Psoas muscle (tissue), 8 donors: Measurements from ENCODE around the gene TXNL1. TPM values are rescaled to one million over a fixed set of nuclear protein-coding genes. Genes with fewer than 3 reads are reported as not detected.
A peak's percentile ranks its signal among the peaks of the same experiment; 100 is the strongest.
"Not testable (repeated sequence)": the region's sequence is repeated elsewhere in the genome, so short reads cannot be mapped to it uniquely, and the experiment has no call there.

ENCODE experiments used
- ATAC-seq, 4 donors: fragments of 200-7000 bp; cut with Tn5 transposase; one replicate each; pipeline ENCODE4 v1.9.1; 2020; ENCODE audit warnings: moderate library complexity in 3 of 4, mild to moderate bottlenecking in 2 of 4
- DNase-seq, 2 donors: peaks; one replicate each; pipeline ENCODE4 v3.0.0-alpha.2; 2020
- H3K27ac ChIP-seq: fragments of 200-600 bp; one replicate; pipeline ENCODE4 v1.8.0; 2022
- H3K27me3 ChIP-seq, 3 donors: fragments of 200-600 bp in 1 of 3; one replicate each; pipeline versions ENCODE4 v1.6.1 to v1.8.0; 2013 to 2022; ENCODE audit warnings: low read length in 2 of 3, mild to moderate bottlenecking in 2 of 3, moderate library complexity in 1 of 3; ENCODE audit not compliant: insufficient read depth in 3 of 3
- H3K36me3 ChIP-seq, 2 donors: fragments of 200-600 bp in 1 of 2; one replicate each; pipeline versions ENCODE4 v1.6.1 to v1.8.0; 2013 to 2022; ENCODE audit warnings: low read depth in 1 of 2, mild to moderate bottlenecking in 1 of 2, moderate library complexity in 1 of 2; ENCODE audit not compliant: insufficient read depth in 1 of 2
- H3K4me1 ChIP-seq: fragments of 200-600 bp; one replicate; pipeline ENCODE4 v1.8.0; 2022
- H3K4me3 ChIP-seq: fragments of 200-600 bp; one replicate; pipeline ENCODE4 v1.8.0; 2022; ENCODE audit warnings: mild to moderate bottlenecking
- H3K9me3 ChIP-seq: fragments of 200-600 bp; one replicate; pipeline ENCODE4 v1.8.0; 2022
- WGBS, 3 donors: extraction: QIAGEN DNeasy Blood & Tissue Kit; methylation state at CpG; one replicate each; pipeline versions ENCODE4 v1.1.6 to v1.1.7; 2013; 5-methylcytosine and 5-hydroxymethylcytosine counted together
- intact Hi-C, 2 donors: fragments of 100-400 bp; cut with DNase I; formaldehyde crosslinking; loops; one replicate each; pipeline versions ENCODE4 v1.11.0 to v1.14.2; 2022
- polyA plus RNA-seq, 3 donors: library from polyadenylated mRNA; stranded (reverse); fragments of 200-250 nt; gene quantifications; one replicate each; pipeline ENCODE4 v1.2.3, GENCODE V29; 2013
- total RNA-seq, 4 donors: library from RNA; stranded (reverse); fragmentation: NEBNext Ultra II Directional in 2 of 4; extraction: Animal tissue kit (Norgen Biotek cat#: 25700) in 2 of 4; gene quantifications; one replicate each; pipeline versions ENCODE4 v1.2.1 to v1.2.4, GENCODE V29; 2021 to 2023
- TF ChIP-seq, protein P1 (sequence below): fragments of 200-600 bp; IDR thresholded peaks from one replicate; pipeline ENCODE4 v1.8.0; 2022; ENCODE audit warnings: antibody characterized with exemption
- donor health status: healthy with polysubstance abuse.
- donor health status: DM: no; HTN: no; CAD: no; lungs with moderate emphysema.
- donor health status: Bipolar disorder and iron deficiency.
- donor health status: healthy.
- donor health status: DM: yes; HTN: yes; CAD: no.
- donor health status: DM: no; HTN: no; CAD: no.
- donor health status: DM: no; HTN: no; CAD: no.
- donor health status: DM: yes; HTN: yes; CAD: no.

The TXNL1 gene
- total and polyA plus RNA-seq, 7 donors = 116 to 186 (median 134) TPM

DNA sequence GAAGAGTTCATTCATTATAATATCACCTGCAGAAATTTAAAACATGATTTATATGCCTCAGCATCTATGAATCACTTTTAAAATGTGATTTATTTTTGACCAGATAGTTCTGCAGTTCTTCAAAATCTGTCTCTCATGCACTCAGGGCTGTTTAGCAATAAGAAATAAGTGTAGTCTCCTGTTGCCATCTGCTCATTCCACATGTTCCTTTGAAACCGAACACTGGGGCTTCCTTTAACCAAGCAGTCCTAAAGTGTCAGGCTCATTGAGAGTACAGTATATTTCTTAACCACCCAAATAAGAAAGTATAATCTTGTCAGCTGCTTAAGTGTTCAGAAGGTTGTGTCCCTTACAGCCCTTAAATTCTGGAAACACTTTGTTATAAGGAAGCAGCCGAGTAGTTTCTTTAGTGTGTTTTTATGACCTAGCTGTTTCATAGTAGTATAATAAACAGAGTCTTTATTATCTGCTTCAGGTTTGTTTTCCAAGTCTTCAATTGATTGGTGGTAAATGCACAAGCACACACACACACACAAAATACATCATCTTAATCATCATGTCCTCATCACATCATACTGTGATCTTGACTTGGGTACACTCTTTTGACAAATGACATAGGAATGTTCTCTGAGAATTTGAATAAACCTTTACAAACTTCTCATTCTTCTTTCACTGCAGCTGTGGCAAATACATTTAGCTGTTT lies 23.1 kb upstream of the TXNL1 start:
- TF ChIP-seq, protein P1, sequence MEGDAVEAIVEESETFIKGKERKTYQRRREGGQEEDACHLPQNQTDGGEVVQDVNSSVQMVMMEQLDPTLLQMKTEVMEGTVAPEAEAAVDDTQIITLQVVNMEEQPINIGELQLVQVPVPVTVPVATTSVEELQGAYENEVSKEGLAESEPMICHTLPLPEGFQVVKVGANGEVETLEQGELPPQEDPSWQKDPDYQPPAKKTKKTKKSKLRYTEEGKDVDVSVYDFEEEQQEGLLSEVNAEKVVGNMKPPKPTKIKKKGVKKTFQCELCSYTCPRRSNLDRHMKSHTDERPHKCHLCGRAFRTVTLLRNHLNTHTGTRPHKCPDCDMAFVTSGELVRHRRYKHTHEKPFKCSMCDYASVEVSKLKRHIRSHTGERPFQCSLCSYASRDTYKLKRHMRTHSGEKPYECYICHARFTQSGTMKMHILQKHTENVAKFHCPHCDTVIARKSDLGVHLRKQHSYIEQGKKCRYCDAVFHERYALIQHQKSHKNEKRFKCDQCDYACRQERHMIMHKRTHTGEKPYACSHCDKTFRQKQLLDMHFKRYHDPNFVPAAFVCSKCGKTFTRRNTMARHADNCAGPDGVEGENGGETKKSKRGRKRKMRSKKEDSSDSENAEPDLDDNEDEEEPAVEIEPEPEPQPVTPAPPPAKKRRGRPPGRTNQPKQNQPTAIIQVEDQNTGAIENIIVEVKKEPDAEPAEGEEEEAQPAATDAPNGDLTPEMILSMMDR = no peak
- H3K4me3 ChIP-seq = no peak overlapping the region
- no peak overlapping the region for H3K27ac ChIP-seq
- no peaks in the 10 kb centered on the region for H3K9me3 ChIP-seq
- no peaks in the 10 kb centered on the region for H3K27me3 ChIP-seq
- peaks cover 12% of the 10 kb centered on the region for H3K4me1 ChIP-seq
- ATAC-seq (peak; percentile 63 to 95 (median 76)), DNase-seq (no peak)
- no peaks in the 10 kb centered on the region for H3K36me3 ChIP-seq
- intact Hi-C loops = no loop called here
- WGBS, 3 donors = 5 to 18% (median 12%) methylated on average over 2 of the region's 2 CpGs

DNA sequence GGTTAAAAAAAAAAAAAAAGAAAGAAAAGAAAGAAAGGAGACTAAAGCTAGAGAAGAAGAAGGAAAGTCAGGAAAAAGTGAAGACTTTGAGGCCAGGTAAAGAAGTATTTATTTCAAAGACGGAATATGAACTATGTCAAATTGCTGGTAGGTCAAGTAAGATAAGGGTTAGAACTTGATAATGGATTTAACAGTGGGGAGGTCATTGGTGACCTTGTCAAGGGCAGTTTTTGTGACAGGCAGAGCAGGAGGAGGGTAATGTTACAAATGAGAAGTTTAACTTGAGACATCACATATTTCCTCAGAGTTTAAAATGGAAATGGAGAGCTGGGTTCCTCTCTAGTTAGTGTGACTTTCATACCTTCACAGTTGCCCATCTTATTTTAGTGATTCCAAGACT lies 22.3 kb upstream of the TXNL1 start:
- H3K4me3 ChIP-seq = no peak overlapping the region
- intact Hi-C loops = no loop called here
- peaks cover 12% of the 10 kb centered on the region for H3K4me1 ChIP-seq
- ATAC-seq (peak in 1 of 4 donors; percentile 49), DNase-seq (no peak)
- no peak overlapping the region for H3K27ac ChIP-seq
- TF ChIP-seq, protein P1 = no peak
- H3K9me3 ChIP-seq = no peaks in the 10 kb centered on the region
- no peaks in the 10 kb centered on the region for H3K27me3 ChIP-seq
- H3K36me3 ChIP-seq = no peaks in the 10 kb centered on the region
- 60 to 93% (median 85%) methylated on average over 1 of the region's 1 CpG for WGBS, 3 donors

DNA sequence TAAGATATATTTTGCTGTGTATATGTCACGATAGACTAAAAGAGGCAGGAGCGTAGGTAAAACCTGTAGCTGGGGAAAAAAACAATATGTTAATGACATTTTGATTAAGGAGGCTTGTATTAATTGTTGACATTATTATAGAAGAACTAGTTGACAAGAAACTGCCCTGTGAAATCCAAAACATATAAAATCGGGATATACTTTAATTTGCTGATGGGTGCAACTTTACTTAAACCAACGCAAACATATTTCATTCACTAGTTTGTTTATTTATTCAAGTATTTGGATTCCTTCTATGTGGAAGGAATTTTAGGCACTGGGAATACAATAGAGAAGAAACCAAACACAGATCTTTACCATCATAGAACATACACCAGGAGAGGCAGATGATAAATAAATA lies 20.7 kb upstream of the TXNL1 start:
- no peak overlapping the region for H3K27ac ChIP-seq
- TF ChIP-seq, protein P1 = no peak
- DNase-seq = no peak
- intact Hi-C loops = no loop called here
- ATAC-seq = no peak
- H3K4me3 ChIP-seq = no peak overlapping the region
- 97 to 99% (median 98%) methylated on average over 4 of the region's 4 CpGs for WGBS, 3 donors
- H3K36me3 ChIP-seq = no peaks in the 10 kb centered on the region
- H3K9me3 ChIP-seq = no peaks in the 10 kb centered on the region
- H3K4me1 ChIP-seq = peaks cover 12% of the 10 kb centered on the region
- no peaks in the 10 kb centered on the region for H3K27me3 ChIP-seq

DNA sequence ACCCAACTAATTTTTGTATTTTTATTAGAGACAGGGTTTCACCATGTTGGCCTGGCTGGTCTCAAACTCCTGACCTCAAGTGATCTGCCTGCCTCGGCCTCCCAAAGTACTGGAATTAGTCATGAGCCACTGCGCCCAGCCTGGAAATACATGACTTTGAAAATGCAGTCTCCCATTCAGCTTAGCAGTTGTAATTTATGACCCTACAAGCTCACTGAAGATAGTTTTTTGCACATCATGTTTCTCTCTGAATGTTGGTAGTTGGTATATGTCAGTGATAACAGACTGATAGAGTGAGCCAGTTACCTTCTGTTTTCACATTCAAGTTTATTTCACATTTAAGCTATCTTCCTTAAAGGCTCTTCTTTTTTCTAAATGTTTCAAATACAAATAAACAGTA lies 19.9 kb upstream of the TXNL1 start:
- Histone ChIP-seq H3K4me3 (no peak overlapping the region), H3K9me3 (no peaks in the 10 kb centered on the region), H3K36me3 (no peaks in the 10 kb centered on the region), H3K27me3 (no peaks in the 10 kb centered on the region), H3K27ac (no peak overlapping the region), H3K4me1 (peaks cover 12% of the 10 kb centered on the region)
- DNase-seq (no peak), ATAC-seq (no peak)
- TF ChIP-seq, protein P1 = no peak
- 89 to 96% (median 92%) methylated on average over 2 of the region's 2 CpGs for WGBS, 3 donors
- intact Hi-C loops = no loop called here

DNA sequence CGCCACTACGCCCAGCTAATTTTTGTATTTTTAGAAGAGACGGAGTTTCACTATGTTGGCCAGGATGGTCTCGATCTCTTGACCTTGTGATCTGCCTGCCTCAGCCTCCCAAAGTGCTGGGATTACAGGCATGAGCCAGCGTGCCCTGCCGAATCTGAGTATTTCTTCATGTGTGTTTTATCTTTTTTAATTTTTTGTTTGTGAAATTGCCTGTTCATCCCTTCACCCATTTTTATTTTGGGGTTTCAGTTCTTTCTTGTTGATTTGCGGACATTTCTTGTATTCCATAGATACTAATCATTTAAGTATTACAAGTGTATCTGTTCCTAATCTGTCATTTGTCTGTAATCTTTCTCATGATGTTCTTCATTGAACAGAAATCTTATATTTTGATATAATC lies 15.9 kb upstream of the TXNL1 start:
- H3K27ac ChIP-seq, H3K9me3 ChIP-seq, H3K36me3 ChIP-seq, intact Hi-C loops, H3K27me3 ChIP-seq, H3K4me3 ChIP-seq, DNase-seq, ATAC-seq: not testable (repeated sequence)
- peaks cover 16% of the 10 kb centered on the region for H3K4me1 ChIP-seq
- 95 to 98% (median 97%) methylated on average over 7 of the region's 7 CpGs for WGBS, 3 donors
